BLaER1 treated with 17β-estradiol and CSF1 and Interleukin-3, amounts not matched to agents 10 nM and 100 nM (cell line): ENCODE results near the gene RSAD2.
"Not testable (repeated sequence)": the region's sequence is repeated elsewhere in the genome, so short reads cannot be mapped to it uniquely, and the experiment has no call there.

Source experiments
- H3K27ac ChIP-seq, 11 experiments: shearing (Covaris generic); formaldehyde crosslinking; 2 replicates each; pipeline ENCODE4 v1.8.1; 2022
- H3K27me3 ChIP-seq, 11 experiments: shearing (Covaris generic); formaldehyde crosslinking; 2 replicates each; pipeline ENCODE4 v1.8.1; 2022
- H3K36me3 ChIP-seq, 11 experiments: shearing (Covaris generic); formaldehyde crosslinking; 2 replicates each; pipeline ENCODE4 v1.8.1; 2022
- H3K4me1 ChIP-seq, 10 experiments: shearing (Covaris generic); formaldehyde crosslinking; 2 replicates each; pipeline ENCODE4 v1.8.1; 2022
- H3K4me2 ChIP-seq, 11 experiments: shearing (Covaris generic); formaldehyde crosslinking; 2 replicates each; pipeline ENCODE4 v1.8.1; 2022
- H3K4me3 ChIP-seq, 10 experiments: shearing (Covaris generic); formaldehyde crosslinking; 2 replicates each; pipeline ENCODE4 v1.8.1; 2022
- H3K9ac ChIP-seq, 11 experiments: shearing (Covaris generic); formaldehyde crosslinking; 2 replicates each; pipeline ENCODE4 v1.8.1; 2022
- H3K9me3 ChIP-seq, 11 experiments: shearing (Covaris generic); formaldehyde crosslinking; replicated peaks in 1 of 11; 2 replicates each; pipeline ENCODE4 v1.8.1; 2022
- H4K20me1 ChIP-seq, 11 experiments: shearing (Covaris generic); formaldehyde crosslinking; 2 replicates each; pipeline ENCODE4 v1.8.1; 2022
- Cebpa-rat ChIP-seq, 11 experiments: shearing (Covaris generic); IDR thresholded peaks; 2 replicates each; pipeline ENCODE4 v1.8.1; 2022

RSAD2 gene

DNA sequence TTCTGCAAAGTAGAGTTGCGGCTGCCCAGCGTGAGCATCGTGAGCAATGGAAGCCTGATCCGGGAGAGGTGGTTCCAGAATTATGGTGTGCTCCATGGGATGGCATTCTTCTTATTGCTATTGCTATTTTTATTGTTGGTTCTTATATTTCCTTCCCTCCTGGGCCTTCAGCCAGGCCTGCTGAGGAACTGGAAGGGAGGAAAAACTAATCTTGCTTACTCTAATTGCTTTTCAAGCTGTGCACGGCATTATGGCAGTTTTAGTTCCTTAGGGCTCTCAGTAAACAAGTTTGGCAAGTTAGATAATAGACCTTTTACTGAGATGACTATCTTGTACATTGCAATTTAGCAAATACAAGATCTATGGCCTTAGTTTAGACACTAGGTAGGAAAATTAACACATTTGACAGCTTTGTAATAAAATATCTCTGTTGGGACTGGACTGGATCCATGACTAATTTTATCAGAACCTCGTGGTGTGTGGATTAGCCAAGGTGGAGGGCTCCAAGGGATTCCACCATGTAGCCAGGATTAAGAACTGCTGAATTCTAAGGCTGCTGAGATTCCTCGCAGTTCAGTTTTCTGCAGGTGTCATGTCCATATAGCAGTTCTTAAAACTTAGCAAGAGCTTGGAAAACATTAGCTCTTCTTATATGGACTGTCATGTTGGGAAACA is 6.0 kb downstream of the RSAD2 start:
- Histone ChIP-seq H3K4me3 (no peak overlapping the region), H3K4me2 (peak overlapping the region in 2 of 11 experiments; percentile 41 to 45; a peak in 4 of 22 replicates), H3K4me1 (peaks cover 0 to 17% (median 9%) of the 10 kb centered on the region in 10 experiments; a peak in 13 of 20 replicates), H3K27me3 (no peaks in the 10 kb centered on the region), H3K9me3 (no peaks in the 10 kb centered on the region), H3K9ac (no peak overlapping the region), H3K36me3 (no peaks in the 10 kb centered on the region), H3K27ac (no peak overlapping the region), H4K20me1 (no peaks in the 10 kb centered on the region)
- no peak for TF ChIP-seq Cebpa-rat (IDR thresholded peaks at IDR 0.05)

DNA sequence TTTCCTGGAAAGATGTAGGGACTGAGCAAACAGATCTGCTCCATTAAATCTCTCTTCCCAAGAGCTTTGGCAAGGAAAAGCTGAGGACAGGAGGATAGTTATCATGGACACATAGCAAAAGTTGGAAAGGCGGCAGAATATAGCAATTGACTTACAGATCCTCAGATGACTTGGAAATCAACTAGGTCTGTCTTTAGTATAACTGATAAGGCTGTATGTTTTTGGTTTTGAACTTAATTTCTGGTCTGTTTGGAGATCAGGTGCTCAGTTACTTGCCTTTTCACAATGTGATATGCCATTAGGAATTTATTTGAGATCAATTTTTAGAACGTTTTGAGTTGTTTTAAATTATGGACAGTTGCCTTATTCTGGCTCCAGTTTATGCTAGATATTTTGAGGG is 8.0 kb downstream of the RSAD2 start:
- Histone ChIP-seq H3K27me3 (no peaks in the 10 kb centered on the region), H4K20me1 (no peaks in the 10 kb centered on the region), H3K9ac (no peak overlapping the region), H3K27ac (no peak overlapping the region), H3K4me2 (no peak overlapping the region), H3K9me3 (no peaks in the 10 kb centered on the region), H3K4me3 (no peak overlapping the region), H3K36me3 (no peaks in the 10 kb centered on the region), H3K4me1 (peaks cover 0 to 13% (median 4%) of the 10 kb centered on the region in 10 experiments; a peak in 12 of 20 replicates)
- no peak for TF ChIP-seq Cebpa-rat (IDR thresholded peaks at IDR 0.05)

DNA sequence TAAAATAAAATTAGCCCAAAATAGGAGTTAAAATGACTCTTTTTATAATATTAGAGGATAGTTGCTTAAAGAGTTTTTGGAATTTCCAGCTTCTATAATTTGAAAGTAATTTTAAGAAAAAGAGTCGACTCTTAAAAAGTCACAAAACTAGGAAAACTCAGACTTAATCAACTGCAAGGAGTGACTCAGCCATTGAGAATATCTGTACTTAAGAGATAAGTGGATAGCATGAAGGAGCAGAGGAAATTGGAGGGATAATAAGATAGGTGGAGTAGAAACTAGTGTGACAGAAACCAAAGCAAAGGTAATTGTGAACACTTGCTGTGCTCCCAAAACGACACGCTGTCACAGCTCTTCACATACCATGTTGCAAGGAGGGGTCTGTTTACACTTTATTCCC is 8.4 kb downstream of the RSAD2 start:
- Histone ChIP-seq H4K20me1 (no peaks in the 10 kb centered on the region), H3K27ac (no peak overlapping the region), H3K27me3 (no peaks in the 10 kb centered on the region), H3K9me3 (no peaks in the 10 kb centered on the region), H3K36me3 (no peaks in the 10 kb centered on the region), H3K4me3 (no peak overlapping the region), H3K4me2 (no peak overlapping the region), H3K4me1 (peaks cover 0 to 13% (median 2%) of the 10 kb centered on the region in 10 experiments; a peak in 9 of 20 replicates), H3K9ac (no peak overlapping the region)
- TF ChIP-seq Cebpa-rat (IDR thresholded peaks at IDR 0.05): no peak

DNA sequence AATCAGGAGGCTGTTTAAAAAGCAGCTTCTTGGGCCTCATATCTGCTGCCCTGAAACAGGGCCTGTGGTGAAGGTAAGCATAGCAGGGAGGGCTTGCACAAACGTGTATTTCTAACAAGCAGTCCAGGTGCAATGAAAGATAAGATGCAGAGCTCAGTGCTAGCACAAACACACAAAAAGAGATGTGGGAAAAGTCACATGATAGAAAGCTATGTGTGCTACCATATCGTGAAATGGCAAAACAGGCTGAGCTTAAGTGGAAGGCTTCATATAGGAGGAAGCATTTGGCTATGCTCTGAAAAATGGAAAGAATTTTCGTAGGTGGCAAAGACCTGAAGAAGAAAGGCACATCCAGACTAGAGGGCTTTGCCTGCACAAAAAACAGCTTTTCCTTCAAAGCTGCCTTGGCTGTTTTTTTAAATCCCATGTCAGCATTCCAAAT is 10.2 kb downstream of the RSAD2 start:
- no peaks in the 10 kb centered on the region for H4K20me1 ChIP-seq
- H3K36me3 ChIP-seq: no peaks in the 10 kb centered on the region
- no peak overlapping the region for H3K9ac ChIP-seq
- H3K4me2 ChIP-seq: no peak overlapping the region
- no peak overlapping the region for H3K27ac ChIP-seq
- no peak for TF ChIP-seq Cebpa-rat (IDR thresholded peaks at IDR 0.05)
- peaks cover 0 to 13% (median 0%) of the 10 kb centered on the region in 10 experiments; a peak in 4 of 20 replicates for H3K4me1 ChIP-seq
- no peak overlapping the region for H3K4me3 ChIP-seq
- no peaks in the 10 kb centered on the region for H3K9me3 ChIP-seq
- no peaks in the 10 kb centered on the region for H3K27me3 ChIP-seq

DNA sequence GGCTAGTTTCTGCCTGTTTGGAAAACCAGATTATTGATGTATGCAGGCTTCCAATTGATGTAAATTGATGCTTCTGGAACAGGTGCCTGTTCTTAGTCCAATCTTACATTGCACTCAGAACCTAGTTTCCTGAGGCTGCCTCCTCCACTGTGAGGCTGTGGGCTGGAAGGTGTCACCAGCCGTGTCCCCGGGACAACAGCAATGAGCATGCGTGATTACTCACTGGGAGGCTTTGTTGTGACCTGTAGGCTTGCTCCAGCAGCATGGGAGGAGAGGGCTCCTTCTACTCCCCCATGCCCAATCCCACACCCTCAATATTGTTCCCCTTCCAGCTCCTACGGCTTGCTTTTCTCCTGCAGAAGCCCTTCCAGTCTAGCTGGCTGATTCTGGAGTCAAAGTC is 11.1 kb downstream of the RSAD2 start:
- Histone ChIP-seq H3K4me3 (no peak overlapping the region), H3K4me1 (peaks cover 0 to 4% (median 0%) of the 10 kb centered on the region in 10 experiments; a peak in 4 of 20 replicates), H3K36me3 (no peaks in the 10 kb centered on the region), H4K20me1 (no peaks in the 10 kb centered on the region), H3K9me3 (no peaks in the 10 kb centered on the region), H3K27ac (no peak overlapping the region), H3K4me2 (no peak overlapping the region), H3K27me3 (no peaks in the 10 kb centered on the region), H3K9ac (no peak overlapping the region)
- TF ChIP-seq Cebpa-rat (IDR thresholded peaks at IDR 0.05): no peak

DNA sequence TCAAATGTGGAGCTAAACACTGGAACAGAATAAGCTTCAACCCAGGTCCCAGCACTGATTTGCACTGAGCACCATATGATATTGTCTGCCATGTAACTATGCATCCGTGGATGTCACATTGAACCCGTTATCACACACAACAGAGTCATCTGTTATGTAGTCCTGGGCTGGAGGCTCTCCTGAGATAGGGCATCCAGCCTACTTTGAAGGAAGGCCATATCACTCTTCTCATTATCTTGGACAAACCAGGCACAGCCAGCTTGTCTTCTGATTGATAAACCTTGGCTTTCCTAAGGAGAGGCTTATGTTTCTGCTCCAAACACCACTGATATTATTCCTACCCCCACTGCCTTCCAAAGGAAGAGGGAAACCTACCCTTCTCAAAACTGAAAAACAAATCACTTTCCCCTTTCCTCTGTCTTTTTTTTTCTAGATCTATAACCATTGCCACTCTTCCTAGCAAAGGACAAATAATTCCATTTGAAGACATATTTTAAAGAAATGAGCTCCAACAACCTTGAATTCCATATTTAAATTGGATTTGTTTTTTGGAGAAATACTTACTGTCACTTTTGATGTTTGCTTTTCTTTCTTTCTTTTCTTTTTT is 16.4 kb downstream of the RSAD2 start:
- Histone ChIP-seq H3K4me1 (no peaks in the 10 kb centered on the region), H3K9ac (no peak overlapping the region), H3K4me3 (no peak overlapping the region), H3K4me2 (no peak overlapping the region), H3K27ac (no peak overlapping the region), H4K20me1 (no peaks in the 10 kb centered on the region), H3K9me3 (no peaks in the 10 kb centered on the region), H3K36me3 (no peaks in the 10 kb centered on the region), H3K27me3 (no peaks in the 10 kb centered on the region)
- no peak for TF ChIP-seq Cebpa-rat (IDR thresholded peaks at IDR 0.05)

DNA sequence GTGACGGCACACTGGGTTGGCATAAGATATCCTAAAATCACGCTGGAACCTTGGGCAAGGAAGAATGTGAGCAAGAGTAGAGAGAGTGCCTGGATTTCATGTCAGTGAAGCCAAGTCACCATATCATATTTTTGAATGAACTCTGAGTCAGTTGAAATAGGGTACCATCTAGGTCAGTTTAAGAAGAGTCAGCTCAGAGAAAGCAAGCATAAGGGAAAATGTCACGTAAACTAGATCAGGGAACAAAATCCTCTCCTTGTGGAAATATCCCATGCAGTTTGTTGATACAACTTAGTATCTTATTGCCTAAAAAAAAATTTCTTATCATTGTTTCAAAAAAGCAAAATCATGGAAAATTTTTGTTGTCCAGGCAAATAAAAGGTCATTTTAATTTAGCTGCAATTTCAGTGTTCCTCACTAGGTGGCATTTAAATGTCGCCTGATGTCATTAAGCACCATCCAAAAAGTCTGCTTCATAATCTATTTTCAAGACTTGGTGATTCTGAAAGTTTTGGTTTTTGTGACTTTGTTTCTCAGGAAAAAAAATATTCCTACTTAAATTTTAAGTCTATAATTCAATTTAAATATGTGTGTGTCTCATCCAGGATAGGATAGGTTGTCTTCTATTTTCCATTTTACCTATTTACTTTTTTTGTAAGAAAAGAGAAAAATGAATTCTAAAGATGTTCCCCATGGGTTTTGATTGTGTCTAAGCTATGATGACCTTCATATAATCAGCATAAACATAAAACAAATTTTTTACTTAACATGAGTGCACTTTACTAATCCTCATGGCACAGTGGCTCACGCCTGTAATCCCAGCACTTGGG is 19.6 kb downstream of the RSAD2 start:
- no peak overlapping the region for H3K4me3 ChIP-seq
- no peaks in the 10 kb centered on the region for H3K36me3 ChIP-seq
- H3K9ac ChIP-seq: no peak overlapping the region
- H3K4me2 ChIP-seq: no peak overlapping the region
- no peak overlapping the region for H3K27ac ChIP-seq
- TF ChIP-seq Cebpa-rat (IDR thresholded peaks at IDR 0.05): no peak
- H3K4me1 ChIP-seq: no peaks in the 10 kb centered on the region
- no peaks in the 10 kb centered on the region for H4K20me1 ChIP-seq
- peaks cover 2 to 7% (median 5%) of the 10 kb centered on the region in 11 experiments; a peak in 12 of 22 replicates for H3K9me3 ChIP-seq
- H3K27me3 ChIP-seq: no peaks in the 10 kb centered on the region

DNA sequence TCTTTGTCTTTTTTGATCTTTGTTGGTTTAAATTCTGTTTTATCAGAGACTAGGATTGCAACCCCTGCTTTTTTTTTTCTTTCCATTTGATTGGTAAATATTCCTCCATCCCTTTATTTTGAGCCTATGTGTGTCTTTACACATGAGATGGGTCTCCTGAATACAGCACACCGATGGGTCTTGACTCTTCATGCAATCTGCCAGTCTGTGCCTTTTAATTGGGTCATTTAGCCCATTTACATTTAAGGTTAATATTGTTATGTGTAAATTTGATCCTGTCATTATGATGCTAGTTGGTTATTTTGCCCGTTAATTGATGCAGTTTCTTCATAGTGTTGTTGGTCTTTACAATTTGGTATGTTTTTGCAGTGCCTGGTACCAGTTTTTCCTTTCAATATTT is 25.0 kb downstream of the RSAD2 start:
- not testable (repeated sequence) for H3K27ac ChIP-seq, H3K9ac ChIP-seq, H4K20me1 ChIP-seq, H3K4me3 ChIP-seq, H3K36me3 ChIP-seq, H3K27me3 ChIP-seq, H3K4me2 ChIP-seq, H3K4me1 ChIP-seq
- peaks cover 10 to 35% (median 25%) of the 10 kb centered on the region in 11 experiments; a peak in 18 of 22 replicates for H3K9me3 ChIP-seq

DNA sequence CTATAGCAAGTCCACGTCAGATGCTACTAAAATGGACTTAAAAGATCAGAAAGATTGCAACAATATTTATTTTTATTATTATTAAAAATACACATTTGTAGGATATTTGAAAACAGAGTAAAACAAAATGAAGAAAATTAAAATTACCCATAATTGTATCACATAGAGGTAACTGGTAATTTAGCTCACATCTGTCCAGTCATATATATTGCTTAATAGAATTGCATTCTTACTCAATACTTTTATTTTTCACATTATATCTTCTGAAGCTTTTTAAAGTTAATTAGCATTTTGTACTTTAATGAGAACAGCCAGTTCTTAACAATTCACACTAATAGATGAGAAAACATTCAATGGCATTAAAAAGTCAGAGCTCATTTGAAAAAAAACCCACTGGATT is 28.1 kb downstream of the RSAD2 start:
- Histone ChIP-seq H3K4me2 (no peak overlapping the region), H3K4me3 (no peak overlapping the region), H3K9ac (no peak overlapping the region), H3K4me1 (peaks cover 16 to 22% (median 20%) of the 10 kb centered on the region in 10 experiments), H3K27me3 (no peaks in the 10 kb centered on the region), H3K9me3 (peaks cover 10 to 35% (median 24%) of the 10 kb centered on the region in 11 experiments; a peak in 18 of 22 replicates), H3K36me3 (no peaks in the 10 kb centered on the region), H4K20me1 (no peaks in the 10 kb centered on the region), H3K27ac (no peak overlapping the region)
- TF ChIP-seq Cebpa-rat (IDR thresholded peaks at IDR 0.05): no peak
